Thoracic aorta (tissue), 2 donors: ENCODE results near the gene MCUB. TPM values are rescaled to one million over a fixed set of nuclear protein-coding genes. Genes with fewer than 3 reads are reported as not detected.

Source experiments
- ATAC-seq: fragments of 150-250 bp; one replicate; pipeline ENCODE4 v1.8.0; 2017; ENCODE audit warnings: low read depth; ENCODE audit not compliant: insufficient number of reproducible peaks, low FRiP score
- DNase-seq: peaks from one replicate; pipeline ENCODE4 v3.0.0-alpha.2; 2020; ENCODE audit warnings: low spot score
- H3K27ac ChIP-seq, 2 donors: fragments of 200-600 bp; sonication (generic); 1 replicate in 1 of 2; 2 replicates in 1 of 2; pipeline ENCODE4 v1.5.1; 2016; ENCODE audit warnings: mild to moderate bottlenecking in 2 of 2, moderate library complexity in 2 of 2
- H3K27me3 ChIP-seq: fragments of 200-600 bp; sonication (generic); replicated peaks from 2 replicates; pipeline ENCODE4 v1.6.0; 2016; ENCODE audit warnings: mild to moderate bottlenecking; ENCODE audit not compliant: insufficient read depth
- H3K36me3 ChIP-seq: fragments of 200-600 bp; sonication (generic); one replicate; pipeline ENCODE4 v1.5.1; 2016
- H3K4me1 ChIP-seq, 2 donors: fragments of 200-600 bp; sonication (generic); 1 replicate in 1 of 2; 2 replicates in 1 of 2; pipeline versions ENCODE4 v1.5.1 to v1.6.0; 2016; ENCODE audit warnings: low read depth in 2 of 2, mild to moderate bottlenecking in 1 of 2; ENCODE audit not compliant: control insufficient read depth in 1 of 2
- H3K4me3 ChIP-seq: fragments of 200-600 bp; sonication (generic); 2 replicates; pipeline ENCODE4 v1.5.1; 2016; ENCODE audit warnings: mild to moderate bottlenecking
- H3K9me3 ChIP-seq: fragments of 200-600 bp; sonication (generic); 2 replicates; pipeline ENCODE4 v1.5.1; 2016
- total RNA-seq, 2 donors: library from RNA; depleted of rRNA; stranded (reverse); fragments of >200 nt; gene quantifications; one replicate each; pipeline versions ENCODE4 v1.1.0 to v1.2.3, GENCODE V29; 2016
- TF ChIP-seq, protein P1 (sequence below): fragments of 200-600 bp; sonication (generic); IDR thresholded peaks from one replicate; pipeline ENCODE4 v1.5.1; 2019; ENCODE audit warnings: antibody characterized with exemption

Gene MCUB
- total RNA-seq, 2 donors from 2014 or later, result 44.3 to 45.0 TPM

GRCh38 chr4:109690690-109691410 lies 130.8 kb downstream of the MCUB start:
- Histone ChIP-seq H3K36me3 (peaks cover 29% of the 10 kb centered on the region), H3K4me1 (no peaks in the 10 kb centered on the region), H3K27ac (no peak overlapping the region), H3K4me3 (no peak overlapping the region), H3K27me3 (no peaks in the 10 kb centered on the region), H3K9me3 (no peaks in the 10 kb centered on the region)
- DNase-seq (no peak), ATAC-seq (no peak)
- TF ChIP-seq, protein P1, sequence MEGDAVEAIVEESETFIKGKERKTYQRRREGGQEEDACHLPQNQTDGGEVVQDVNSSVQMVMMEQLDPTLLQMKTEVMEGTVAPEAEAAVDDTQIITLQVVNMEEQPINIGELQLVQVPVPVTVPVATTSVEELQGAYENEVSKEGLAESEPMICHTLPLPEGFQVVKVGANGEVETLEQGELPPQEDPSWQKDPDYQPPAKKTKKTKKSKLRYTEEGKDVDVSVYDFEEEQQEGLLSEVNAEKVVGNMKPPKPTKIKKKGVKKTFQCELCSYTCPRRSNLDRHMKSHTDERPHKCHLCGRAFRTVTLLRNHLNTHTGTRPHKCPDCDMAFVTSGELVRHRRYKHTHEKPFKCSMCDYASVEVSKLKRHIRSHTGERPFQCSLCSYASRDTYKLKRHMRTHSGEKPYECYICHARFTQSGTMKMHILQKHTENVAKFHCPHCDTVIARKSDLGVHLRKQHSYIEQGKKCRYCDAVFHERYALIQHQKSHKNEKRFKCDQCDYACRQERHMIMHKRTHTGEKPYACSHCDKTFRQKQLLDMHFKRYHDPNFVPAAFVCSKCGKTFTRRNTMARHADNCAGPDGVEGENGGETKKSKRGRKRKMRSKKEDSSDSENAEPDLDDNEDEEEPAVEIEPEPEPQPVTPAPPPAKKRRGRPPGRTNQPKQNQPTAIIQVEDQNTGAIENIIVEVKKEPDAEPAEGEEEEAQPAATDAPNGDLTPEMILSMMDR, result no peak

- no peak overlapping the region for H3K27ac ChIP-seq
- no peak for ATAC-seq
- TF ChIP-seq, protein P1, result no peak
- H3K36me3 ChIP-seq, result peaks cover 29% of the 10 kb centered on the region
- H3K27me3 ChIP-seq, result no peaks in the 10 kb centered on the region
- no peak for DNase-seq
- H3K4me3 ChIP-seq, result no peak overlapping the region
- H3K9me3 ChIP-seq, result no peaks in the 10 kb centered on the region
- H3K4me1 ChIP-seq, result no peaks in the 10 kb centered on the region
These were observed 131.4 kb downstream of the MCUB start for GRCh38 chr4:109691411-109691920.

DNA sequence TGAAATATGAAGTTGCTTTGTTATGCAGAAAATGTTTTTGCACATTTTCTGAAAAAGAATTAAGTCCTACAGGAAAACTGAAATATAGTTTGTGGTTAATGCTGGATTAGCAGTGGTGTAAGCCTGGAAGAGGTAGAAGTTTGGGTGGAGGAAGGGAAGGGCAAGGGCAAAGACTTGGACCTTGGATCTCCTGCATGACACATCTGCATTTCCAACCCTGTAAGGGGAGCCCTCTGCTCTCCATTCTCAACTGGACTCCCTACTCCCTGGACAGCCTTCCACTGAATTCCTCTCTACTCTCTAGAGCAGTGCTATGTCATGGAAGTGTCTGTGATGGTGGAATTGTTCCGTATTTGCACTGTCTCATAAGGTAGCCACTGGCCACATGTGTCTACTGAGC lies 138.6 kb downstream of the MCUB start:
- ATAC-seq (no peak), DNase-seq (no peak)
- H3K4me3 ChIP-seq, result no peak overlapping the region

DNA sequence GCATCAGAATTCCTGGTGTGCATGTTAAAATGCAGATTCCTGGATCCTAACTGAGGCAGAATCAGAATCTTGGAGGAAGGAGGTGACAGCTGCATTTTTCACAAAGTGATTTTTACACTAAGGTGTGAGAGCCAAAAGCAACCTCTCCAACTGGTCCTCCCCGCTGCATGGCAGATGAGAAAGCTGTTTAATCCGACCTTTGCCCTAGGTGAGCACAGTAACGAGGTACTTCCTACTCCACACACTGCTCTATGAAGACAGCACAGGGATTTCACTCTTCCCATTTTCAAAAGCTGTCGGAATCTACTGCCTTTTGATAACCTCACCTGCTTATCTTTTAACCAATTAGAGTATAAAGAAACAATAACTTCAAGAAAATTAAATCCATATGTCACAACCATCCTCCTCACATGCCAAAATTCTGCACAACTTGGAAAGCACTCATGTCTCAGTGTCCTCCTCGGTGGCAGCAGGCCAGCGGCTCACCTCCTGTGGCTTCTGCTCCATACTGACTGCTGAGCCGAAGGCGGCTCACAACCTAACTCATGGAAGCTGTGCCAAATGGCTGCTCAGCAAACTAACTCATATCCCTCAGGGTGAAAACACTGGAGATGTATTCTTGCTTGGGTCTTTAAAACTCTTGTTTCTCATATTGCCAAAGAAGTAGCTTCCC lies 139.6 kb downstream of the MCUB start:
- Histone ChIP-seq H3K9me3 (no peaks in the 10 kb centered on the region), H3K27me3 (no peaks in the 10 kb centered on the region), H3K27ac (no peak overlapping the region), H3K36me3 (peaks cover 5% of the 10 kb centered on the region), H3K4me1 (peaks cover 12 to 13% of the 10 kb centered on the region in 2 donors), H3K4me3 (no peak overlapping the region)
- DNase-seq (no peak), ATAC-seq (no peak)
- TF ChIP-seq, protein P1, result no peak

More for the DNA sequence above, 138.6 kb downstream of the MCUB start:
- no peak overlapping the region for H3K27ac ChIP-seq
- peaks cover 10% of the 10 kb centered on the region for H3K36me3 ChIP-seq
- H3K4me1 ChIP-seq, result peaks cover 9 to 13% of the 10 kb centered on the region in 2 donors
- TF ChIP-seq, protein P1, result no peak
- no peaks in the 10 kb centered on the region for H3K27me3 ChIP-seq
- no peaks in the 10 kb centered on the region for H3K9me3 ChIP-seq
